WTC11 (cell line): Measurements from ENCODE around the gene TRIM7. TPM values are rescaled to one million over a fixed set of nuclear protein-coding genes. Genes with fewer than 3 reads are reported as not detected.

Source experiments
- AFF4 ChIP-seq: sonication (generic); formaldehyde crosslinking; IDR thresholded peaks from 2 replicates; pipeline ENCODE4 v1.8.1; 2023; ENCODE audit warnings: mild to moderate bottlenecking, missing genetic modification reagents, borderline replicate concordance
- ATF1 ChIP-seq: sonication (generic); formaldehyde crosslinking; IDR thresholded peaks from 2 replicates; pipeline ENCODE4 v1.8.1; 2023; ENCODE audit warnings: mild to moderate bottlenecking, moderate library complexity, missing genetic modification reagents
- ATF2 ChIP-seq: sonication (generic); formaldehyde crosslinking; IDR thresholded peaks from 2 replicates; pipeline ENCODE4 v1.8.1; 2022; ENCODE audit warnings: low read depth, missing genetic modification reagents, borderline replicate concordance
- E2F4 ChIP-seq: sonication (generic); formaldehyde crosslinking; IDR thresholded peaks from 2 replicates; pipeline ENCODE4 v1.8.1; 2022; ENCODE audit warnings: low read depth, mild to moderate bottlenecking, moderate library complexity, missing genetic modification reagents, borderline replicate concordance
- ERG ChIP-seq: fragments of 250-450 bp; sonication (Bioruptor Pico); IDR thresholded peaks from 2 replicates; pipeline ENCODE4 v1.8.0; 2021; ENCODE audit warnings: mild to moderate bottlenecking
- FOXP1 ChIP-seq: sonication (generic); formaldehyde crosslinking; IDR thresholded peaks from 2 replicates; pipeline ENCODE4 v1.8.0; 2022; ENCODE audit warnings: missing genetic modification reagents, mild to moderate bottlenecking, moderate library complexity, borderline replicate concordance
- HMGXB4 ChIP-seq: sonication (generic); formaldehyde crosslinking; IDR thresholded peaks from 2 replicates; pipeline ENCODE4 v1.8.1; 2023; ENCODE audit warnings: mild to moderate bottlenecking, moderate library complexity, missing genetic modification reagents
- IRF1 ChIP-seq: sonication (generic); formaldehyde crosslinking; IDR thresholded peaks from 2 replicates; pipeline ENCODE4 v1.8.0; 2023; ENCODE audit warnings: missing genetic modification reagents
- NFATC4 ChIP-seq: fragments of 250-450 bp; sonication (Bioruptor Pico); IDR thresholded peaks from 2 replicates; pipeline ENCODE4 v1.9.0; 2021; ENCODE audit warnings: mild to moderate bottlenecking
- NR1H2 ChIP-seq: sonication (generic); formaldehyde crosslinking; IDR thresholded peaks from 2 replicates; pipeline ENCODE4 v1.9.0; 2021; ENCODE audit warnings: mild to moderate bottlenecking, moderate library complexity, missing genetic modification reagents
- SMAD4 ChIP-seq: sonication (generic); formaldehyde crosslinking; IDR thresholded peaks from 2 replicates; pipeline ENCODE4 v1.8.0; 2022; ENCODE audit warnings: mild to moderate bottlenecking, missing genetic modification reagents
- TEAD4 ChIP-seq: sonication (generic); formaldehyde crosslinking; IDR thresholded peaks from 2 replicates; pipeline ENCODE4 v1.8.0; 2022; ENCODE audit warnings: mild to moderate bottlenecking, missing genetic modification reagents
- USF1 ChIP-seq: sonication (generic); formaldehyde crosslinking; IDR thresholded peaks from 2 replicates; pipeline ENCODE4 v1.8.0; 2022; ENCODE audit warnings: mild to moderate bottlenecking, missing genetic modification reagents
- ZNF232 ChIP-seq: sonication (generic); formaldehyde crosslinking; IDR thresholded peaks from 2 replicates; pipeline ENCODE4 v1.8.0; 2022; ENCODE audit warnings: mild to moderate bottlenecking, missing genetic modification reagents
- ZNF263 ChIP-seq: sonication (generic); formaldehyde crosslinking; IDR thresholded peaks from 2 replicates; pipeline ENCODE4 v1.8.1; 2022; ENCODE audit warnings: low read depth, mild to moderate bottlenecking, moderate library complexity, missing genetic modification reagents
- ZNF281 ChIP-seq: sonication (generic); formaldehyde crosslinking; IDR thresholded peaks from 2 replicates; pipeline ENCODE4 v1.8.0; 2023; ENCODE audit warnings: mild to moderate bottlenecking, missing genetic modification reagents
- total RNA-seq: library from RNA; stranded (reverse); gene quantifications from 3 replicates; pipeline ENCODE4 v1.2.3, GENCODE V29; 2021
- TF ChIP-seq, protein P1 (sequence below): sonication (generic); formaldehyde crosslinking; IDR thresholded peaks from 2 replicates; pipeline ENCODE4 v1.8.1; 2022; ENCODE audit warnings: missing genetic modification reagents, borderline replicate concordance
- TF ChIP-seq, protein P2 (sequence below): sonication (generic); formaldehyde crosslinking; conservative IDR thresholded peaks from 2 replicates; pipeline ENCODE4 v1.8.1; 2023; ENCODE audit warnings: mild to moderate bottlenecking, low read depth, missing genetic modification reagents, moderate library complexity

Gene TRIM7
- total RNA-seq, 1 experiment from 2014 or later, result 1.4 TPM

GRCh38 chr5:181187500-181188213 is 17.3 kb downstream of the TRIM7 start (continued):
- TF ChIP-seq ERG (no peak), TEAD4 (no peak), NFATC4 (no peak), AFF4 (CRISPR knock-in tag) (no peak), E2F4 (CRISPR knock-in tag) (no peak), IRF1 (CRISPR knock-in tag) (0 out of 2 replicates have a peak, but pooled peaks have one; percentile 49), FOXP1 (CRISPR knock-in tag) (peak; percentile 43; the same call in 1 of the 2 replicates), ZNF263 (CRISPR knock-in tag) (no peak), HMGXB4 (peak; percentile 90), ATF1 (CRISPR knock-in tag) (peak; percentile 55; the same call in 1 of the 2 replicates), ATF2 (CRISPR knock-in tag) (no peak), ZNF281 (no peak), USF1 (no peak), NR1H2 (CRISPR knock-in tag) (no peak), SMAD4 (CRISPR knock-in tag) (no peak), ZNF232 (CRISPR knock-in tag) (no peak; the same call in none of the 2 replicates)
- TF ChIP-seq, protein P1, sequence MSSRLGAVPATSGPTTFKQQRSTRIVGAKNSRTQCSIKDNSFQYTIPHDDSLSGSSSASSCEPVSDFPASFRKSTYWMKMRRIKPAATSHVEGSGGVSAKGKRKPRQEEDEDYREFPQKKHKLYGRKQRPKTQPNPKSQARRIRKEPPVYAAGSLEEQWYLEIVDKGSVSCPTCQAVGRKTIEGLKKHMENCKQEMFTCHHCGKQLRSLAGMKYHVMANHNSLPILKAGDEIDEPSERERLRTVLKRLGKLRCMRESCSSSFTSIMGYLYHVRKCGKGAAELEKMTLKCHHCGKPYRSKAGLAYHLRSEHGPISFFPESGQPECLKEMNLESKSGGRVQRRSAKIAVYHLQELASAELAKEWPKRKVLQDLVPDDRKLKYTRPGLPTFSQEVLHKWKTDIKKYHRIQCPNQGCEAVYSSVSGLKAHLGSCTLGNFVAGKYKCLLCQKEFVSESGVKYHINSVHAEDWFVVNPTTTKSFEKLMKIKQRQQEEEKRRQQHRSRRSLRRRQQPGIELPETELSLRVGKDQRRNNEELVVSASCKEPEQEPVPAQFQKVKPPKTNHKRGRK (CRISPR knock-in tag), result no peak
- TF ChIP-seq, protein P2, sequence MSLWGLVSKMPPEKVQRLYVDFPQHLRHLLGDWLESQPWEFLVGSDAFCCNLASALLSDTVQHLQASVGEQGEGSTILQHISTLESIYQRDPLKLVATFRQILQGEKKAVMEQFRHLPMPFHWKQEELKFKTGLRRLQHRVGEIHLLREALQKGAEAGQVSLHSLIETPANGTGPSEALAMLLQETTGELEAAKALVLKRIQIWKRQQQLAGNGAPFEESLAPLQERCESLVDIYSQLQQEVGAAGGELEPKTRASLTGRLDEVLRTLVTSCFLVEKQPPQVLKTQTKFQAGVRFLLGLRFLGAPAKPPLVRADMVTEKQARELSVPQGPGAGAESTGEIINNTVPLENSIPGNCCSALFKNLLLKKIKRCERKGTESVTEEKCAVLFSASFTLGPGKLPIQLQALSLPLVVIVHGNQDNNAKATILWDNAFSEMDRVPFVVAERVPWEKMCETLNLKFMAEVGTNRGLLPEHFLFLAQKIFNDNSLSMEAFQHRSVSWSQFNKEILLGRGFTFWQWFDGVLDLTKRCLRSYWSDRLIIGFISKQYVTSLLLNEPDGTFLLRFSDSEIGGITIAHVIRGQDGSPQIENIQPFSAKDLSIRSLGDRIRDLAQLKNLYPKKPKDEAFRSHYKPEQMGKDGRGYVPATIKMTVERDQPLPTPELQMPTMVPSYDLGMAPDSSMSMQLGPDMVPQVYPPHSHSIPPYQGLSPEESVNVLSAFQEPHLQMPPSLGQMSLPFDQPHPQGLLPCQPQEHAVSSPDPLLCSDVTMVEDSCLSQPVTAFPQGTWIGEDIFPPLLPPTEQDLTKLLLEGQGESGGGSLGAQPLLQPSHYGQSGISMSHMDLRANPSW (CRISPR knock-in tag), result no peak
